NB4 (cell line): Measurements from ENCODE around the gene SLC22A2.

Experiments
- CTCF ChIP-seq: IDR thresholded peaks from one replicate; pipeline ENCODE4 v1.5.1; 2012; ENCODE audit warnings: low read depth, low read length
- MAX ChIP-seq: IDR thresholded peaks from 2 replicates; pipeline ENCODE4 v1.6.1; 2011; ENCODE audit warnings: low read depth, low read length
- MYC ChIP-seq: IDR thresholded peaks from 2 replicates; pipeline ENCODE4 v1.6.1; 2011; ENCODE audit warnings: low read depth, low read length
- POLR2A ChIP-seq: IDR thresholded peaks from 2 replicates; pipeline ENCODE4 v1.6.1; 2011; ENCODE audit warnings: mild to moderate bottlenecking; ENCODE audit not compliant: insufficient read length; ENCODE audit errors: extremely low read depth

GRCh38 chr6:160239929-160240690 is 18.5 kb downstream of the SLC22A2 start:
- TF ChIP-seq POLR2A: no peak
- no peak for TF ChIP-seq MAX
- TF ChIP-seq CTCF: no peak
- TF ChIP-seq MYC: no peak
